Retinal pigment epithelial cell (primary cell): Measurements from ENCODE around the gene VANGL2.

Experiments used
- DNase-seq: peaks from one replicate; pipeline ENCODE4 v3.0.0-alpha.2; 2010; ENCODE audit warnings: low read depth
- H3K4me3 ChIP-seq: 2 replicates; pipeline ENCODE4 v1.5.1; 2011; ENCODE audit warnings: mild to moderate bottlenecking, low read length, control low read depth, moderate library complexity
- TF ChIP-seq, protein P1 (sequence below): conservative IDR thresholded peaks from 2 replicates; pipeline ENCODE4 v1.5.1; 2011; ENCODE audit warnings: low read depth, low read length, control low read depth, inconsistent platforms

Gene VANGL2

GRCh38 chr1:160451119-160451858 is 50.9 kb downstream of the VANGL2 start:
- DNase-seq, result no peak
- TF ChIP-seq, protein P1, sequence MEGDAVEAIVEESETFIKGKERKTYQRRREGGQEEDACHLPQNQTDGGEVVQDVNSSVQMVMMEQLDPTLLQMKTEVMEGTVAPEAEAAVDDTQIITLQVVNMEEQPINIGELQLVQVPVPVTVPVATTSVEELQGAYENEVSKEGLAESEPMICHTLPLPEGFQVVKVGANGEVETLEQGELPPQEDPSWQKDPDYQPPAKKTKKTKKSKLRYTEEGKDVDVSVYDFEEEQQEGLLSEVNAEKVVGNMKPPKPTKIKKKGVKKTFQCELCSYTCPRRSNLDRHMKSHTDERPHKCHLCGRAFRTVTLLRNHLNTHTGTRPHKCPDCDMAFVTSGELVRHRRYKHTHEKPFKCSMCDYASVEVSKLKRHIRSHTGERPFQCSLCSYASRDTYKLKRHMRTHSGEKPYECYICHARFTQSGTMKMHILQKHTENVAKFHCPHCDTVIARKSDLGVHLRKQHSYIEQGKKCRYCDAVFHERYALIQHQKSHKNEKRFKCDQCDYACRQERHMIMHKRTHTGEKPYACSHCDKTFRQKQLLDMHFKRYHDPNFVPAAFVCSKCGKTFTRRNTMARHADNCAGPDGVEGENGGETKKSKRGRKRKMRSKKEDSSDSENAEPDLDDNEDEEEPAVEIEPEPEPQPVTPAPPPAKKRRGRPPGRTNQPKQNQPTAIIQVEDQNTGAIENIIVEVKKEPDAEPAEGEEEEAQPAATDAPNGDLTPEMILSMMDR, result no peak
- no peak overlapping the region for H3K4me3 ChIP-seq

DNA sequence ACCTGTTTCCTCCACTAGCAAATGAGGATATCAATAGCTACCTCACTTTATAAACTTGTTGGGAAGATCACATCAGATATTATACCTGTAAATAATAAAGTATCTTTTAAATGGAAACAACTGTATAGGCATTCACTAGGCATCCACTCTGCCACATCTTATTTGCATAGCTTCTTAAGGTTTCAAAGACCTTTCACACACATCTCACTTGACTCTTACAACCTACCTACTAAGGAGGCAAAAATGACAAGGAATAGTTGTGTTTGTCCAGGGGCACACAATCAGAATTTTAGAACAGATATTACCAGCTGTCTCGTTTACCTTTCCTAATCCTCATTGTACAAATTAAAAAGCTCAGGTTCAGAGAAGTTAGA is 51.5 kb downstream of the VANGL2 start:
- no peak for DNase-seq
- TF ChIP-seq, protein P1, result no peak
- H3K4me3 ChIP-seq, result no peak overlapping the region

DNA sequence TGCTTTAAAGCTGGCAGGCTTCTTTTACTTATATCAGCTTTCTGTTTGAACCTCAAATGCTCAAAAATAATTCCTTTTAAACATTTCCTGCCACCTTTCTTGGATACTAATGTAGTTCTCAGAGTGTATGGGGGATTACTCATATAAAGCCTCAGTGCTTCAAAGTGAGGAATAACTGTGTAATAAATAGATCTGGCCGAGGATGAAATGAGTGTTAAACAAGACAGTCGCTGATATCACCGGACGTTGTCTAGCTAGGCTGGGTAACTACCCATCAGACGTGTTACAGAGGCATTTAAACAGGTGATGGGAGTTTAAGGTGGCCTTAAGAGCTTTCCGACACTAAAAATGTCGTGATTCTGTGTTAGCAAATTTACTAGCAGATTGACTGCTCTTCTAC is 53.1 kb downstream of the VANGL2 start:
- no peak for DNase-seq
- no peak overlapping the region for H3K4me3 ChIP-seq

DNA sequence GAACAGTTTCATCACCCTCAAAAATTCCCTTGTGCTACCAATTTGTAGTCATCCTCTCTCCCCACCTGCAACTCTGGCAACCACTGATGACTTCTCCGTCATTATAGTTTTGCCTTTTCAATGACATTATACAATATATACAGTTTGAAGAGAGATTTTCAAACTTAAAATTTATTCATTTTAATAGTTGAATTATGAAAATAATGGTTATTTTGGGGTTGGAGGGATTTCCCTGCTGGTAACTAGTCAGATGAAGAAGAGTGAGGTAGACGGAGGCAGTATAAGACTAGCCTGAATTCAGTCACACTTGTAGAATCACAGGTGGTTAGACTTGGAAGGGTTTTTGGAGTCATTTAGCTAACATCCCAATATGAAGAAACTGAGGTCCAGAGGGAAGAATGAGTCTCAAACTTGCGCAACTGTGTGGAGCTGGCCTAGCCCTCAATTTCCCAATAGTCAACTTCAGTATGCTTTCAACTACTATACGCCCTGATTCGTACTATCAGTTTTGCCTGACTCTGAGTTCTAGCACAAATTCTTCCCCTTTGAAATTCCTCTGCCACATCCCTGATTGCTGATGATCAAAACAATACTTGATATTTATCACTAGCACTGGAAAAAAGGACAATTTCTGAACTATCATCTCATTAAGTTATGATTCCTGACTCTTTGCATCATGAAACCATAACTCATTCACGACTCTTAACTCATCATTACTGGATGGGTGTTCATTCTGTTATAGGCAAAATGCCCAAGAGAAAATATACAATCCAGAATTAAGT is 54.2 kb downstream of the VANGL2 start:
- no peak overlapping the region for H3K4me3 ChIP-seq
- TF ChIP-seq, protein P1, result no peak
- DNase-seq, result no peak

More for the DNA sequence above, 53.1 kb downstream of the VANGL2 start:
- TF ChIP-seq, protein P1, result no peak

DNA sequence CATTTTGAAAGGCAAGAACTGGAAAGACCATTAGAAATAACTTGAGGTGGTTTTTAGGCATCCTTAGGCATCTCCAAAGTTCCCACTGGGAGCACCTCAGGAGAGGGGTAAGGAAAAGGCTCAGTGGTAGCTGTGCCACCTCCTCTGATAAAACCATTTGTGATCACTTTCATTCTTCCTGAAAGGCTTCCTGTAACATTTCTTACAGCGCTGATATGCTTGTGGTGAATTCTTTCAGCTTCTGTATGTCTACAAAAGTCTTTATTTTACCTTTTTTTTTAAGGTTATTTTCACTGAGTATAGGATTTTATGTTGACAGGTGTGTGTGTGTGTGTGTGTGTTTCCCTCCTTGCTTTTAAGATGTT is 54.8 kb downstream of the VANGL2 start:
- H3K4me3 ChIP-seq, result no peak overlapping the region
- DNase-seq, result no peak
- TF ChIP-seq, protein P1, result no peak

- no peak overlapping the region for H3K4me3 ChIP-seq
- no peak for DNase-seq
- TF ChIP-seq, protein P1, result no peak
These were observed 58.7 kb downstream of the VANGL2 start for GRCh38 chr1:160459056-160459455.

DNA sequence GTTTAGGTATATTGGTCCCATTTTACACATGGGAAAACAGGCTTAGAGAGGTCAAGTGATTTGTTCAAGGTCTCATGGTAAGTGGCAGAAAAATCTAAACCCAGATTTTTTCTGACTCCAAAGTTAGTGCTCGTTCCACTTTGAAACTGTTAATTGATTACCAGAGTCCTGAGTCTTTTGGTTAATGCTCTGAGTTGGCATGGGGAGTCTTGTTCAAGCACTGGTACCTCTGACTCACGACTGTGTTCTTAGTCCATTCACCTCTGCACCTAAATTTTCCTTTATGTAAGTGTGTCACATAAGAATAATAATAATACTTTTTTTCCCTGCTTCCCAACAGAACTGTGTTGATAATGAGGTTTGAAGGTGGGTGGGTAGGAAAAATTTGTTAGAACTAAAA is 59.3 kb downstream of the VANGL2 start:
- no peak for DNase-seq
- no peak overlapping the region for H3K4me3 ChIP-seq
- TF ChIP-seq, protein P1, result no peak
